ENCODE results near the gene EGFL7. TPM values are rescaled to one million over a fixed set of nuclear protein-coding genes. Genes with fewer than 3 reads are reported as not detected.

Gene EGFL7
- polyA plus RNA-seq, 1 of the 3 experiments (the other 2 are of a cell fraction) = 43.0 TPM

DNA sequence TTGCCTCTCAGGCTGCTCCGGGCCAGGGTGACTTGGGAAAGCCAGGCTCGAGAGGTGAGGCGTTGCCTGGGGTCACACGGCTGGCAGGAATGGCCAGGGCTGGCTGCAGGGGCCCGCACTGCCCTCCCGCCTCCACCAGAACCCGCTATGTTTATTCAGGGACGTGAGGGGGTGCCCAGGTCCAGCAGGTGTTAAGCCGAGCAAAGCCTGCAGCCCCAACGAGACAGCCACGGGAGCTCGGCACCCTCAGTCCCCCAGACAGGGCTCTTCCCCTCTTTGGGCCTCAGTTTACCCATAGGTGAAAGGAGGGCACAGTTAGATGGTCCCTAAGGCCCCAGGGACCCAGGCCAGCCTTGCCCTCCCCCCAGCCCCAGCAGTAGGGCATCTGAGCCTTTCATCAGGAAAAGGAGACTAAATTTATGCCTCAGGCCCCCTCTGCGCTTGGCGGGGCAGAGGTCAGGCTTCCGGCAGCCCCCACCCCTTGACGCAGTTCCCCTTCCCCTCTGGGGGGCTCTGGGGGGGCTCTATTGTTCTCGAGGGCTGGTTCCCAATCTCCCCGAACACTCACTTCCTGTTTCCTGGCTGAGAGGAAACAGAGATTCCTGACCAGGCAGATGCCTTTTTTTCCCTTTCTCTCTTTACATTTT is 7.1 kb upstream of the EGFL7 start:
- H3K36me3 ChIP-seq (replicated peaks in 1 of 2; ENCODE audit: control insufficient read depth in 1 of 2, insufficient read depth in 2 of 2, low read length in 1 of 2) = no peaks in the 10 kb centered on the region
- peak overlapping the region in 1 of 2 experiments; percentile 60; a peak in 2 of 4 replicates for H3K27ac ChIP-seq (ENCODE audit: low read depth in 2 of 2, low read length in 1 of 2)
- H3K9ac ChIP-seq = no peak overlapping the region
- H2AFZ ChIP-seq (ENCODE audit: low read depth) = peak overlapping the region; percentile 96
- no peak for DNase-seq
- H3K4me1 ChIP-seq (ENCODE audit: control insufficient read depth in 1 of 2, insufficient read depth in 2 of 2, low read depth in 1 of 2, low read length in 1 of 2) = peaks cover 5 to 11% of the 10 kb centered on the region in 2 experiments; a peak in 2 of 4 replicates
- no peaks in the 10 kb centered on the region for H3K9me2 ChIP-seq
- no peaks in the 10 kb centered on the region for H3K9me3 ChIP-seq
- 24% methylated on average over 4 of the region's 18 CpGs for WGBS (ENCODE audit: low lambda C conversion rate)
- TF ChIP-seq GATA2 (CRISPR knock-in tag; IDR thresholded peaks at IDR 0.05) (no peak), JUND (IDR thresholded peaks at IDR 0.05) (no peak), CHD2 (IDR thresholded peaks at IDR 0.05; ENCODE audit: low read length, partially characterized antibody) (no peak), TEAD4 (IDR thresholded peaks at IDR 0.05; ENCODE audit: borderline replicate concordance, insufficient read depth) (no peak)
- CTCF ChIA-PET = interaction anchor here (1.1 to 3.1 kb wide), 5 partner anchors 9 to 171 kb away, joined by 4 to 26 read pairs (median 11); no protein-coding TSS in a partner anchor
- POLR2A ChIA-PET = no interaction called here
- no peaks in the 10 kb centered on the region for H4K20me1 ChIP-seq (ENCODE audit: insufficient read depth)
- H3K79me2 ChIP-seq (ENCODE audit: insufficient read depth) = no peaks in the 10 kb centered on the region
- H3K4me2 ChIP-seq = no peak overlapping the region
- no peaks in the 10 kb centered on the region for H3F3A ChIP-seq (replicated peaks; ENCODE audit: insufficient read depth)
- H3K4me3 ChIP-seq (ENCODE audit: low read depth in 2 of 2, low read length in 1 of 2) = no peak overlapping the region
- H3K27me3 ChIP-seq (ENCODE audit: insufficient read depth) = no peaks in the 10 kb centered on the region

GRCh38 chr9:136656183-136656738 is 6.5 kb upstream of the EGFL7 start:
- H3K27me3 ChIP-seq (ENCODE audit: insufficient read depth) = no peaks in the 10 kb centered on the region
- no peaks in the 10 kb centered on the region for H3F3A ChIP-seq (replicated peaks; ENCODE audit: insufficient read depth)
- 57% methylated on average over 5 of the region's 11 CpGs for WGBS (ENCODE audit: low lambda C conversion rate)
- peaks cover 5 to 11% of the 10 kb centered on the region in 2 experiments; a peak in 2 of 4 replicates for H3K4me1 ChIP-seq (ENCODE audit: control insufficient read depth in 1 of 2, insufficient read depth in 2 of 2, low read depth in 1 of 2, low read length in 1 of 2)
- H4K20me1 ChIP-seq (ENCODE audit: insufficient read depth) = no peaks in the 10 kb centered on the region
- CTCF ChIA-PET = interaction anchor here (1.1 to 3.1 kb wide), 5 partner anchors 9 to 171 kb away, joined by 4 to 26 read pairs (median 11); no protein-coding TSS in a partner anchor
- H3K27ac ChIP-seq (ENCODE audit: low read depth in 2 of 2, low read length in 1 of 2) = peak overlapping the region in 1 of 2 experiments; percentile 60; a peak in 2 of 4 replicates
- no peak for DNase-seq
- no peaks in the 10 kb centered on the region for H3K79me2 ChIP-seq (ENCODE audit: insufficient read depth)
- POLR2A ChIA-PET = no interaction called here
- H3K4me3 ChIP-seq (ENCODE audit: low read depth in 2 of 2, low read length in 1 of 2) = no peak overlapping the region
- H2AFZ ChIP-seq (ENCODE audit: low read depth) = peak overlapping the region; percentile 96
- no peak overlapping the region for H3K9ac ChIP-seq
- TF ChIP-seq FOXM1 (IDR thresholded peaks at IDR 0.05; ENCODE audit: low read depth) (no peak), RAD21 (IDR thresholded peaks at IDR 0.05; ENCODE audit: low read length) (no peak), SIN3A (IDR thresholded peaks at IDR 0.05; ENCODE audit: borderline replicate concordance, low read depth, low read length) (no peak), YY1 (IDR thresholded peaks at IDR 0.05; ENCODE audit: low read depth) (no peak), EP300 (IDR thresholded peaks at IDR 0.05; ENCODE audit: borderline replicate concordance in 1 of 2, low read depth in 1 of 2, low read length in 1 of 2) (no peak), MXI1 (IDR thresholded peaks at IDR 0.05; ENCODE audit: low read depth, low read length) (no peak), USF1 (IDR thresholded peaks at IDR 0.05; ENCODE audit: borderline replicate concordance, low read depth) (no peak), RFX5 (IDR thresholded peaks at IDR 0.05; ENCODE audit: low read length) (no peak), ELF1 (IDR thresholded peaks at IDR 0.05) (no peak), TAF1 (IDR thresholded peaks at IDR 0.05; ENCODE audit: borderline replicate concordance, low read depth, low read length) (no peak), GABPA (IDR thresholded peaks at IDR 0.05; ENCODE audit: low read depth) (no peak), POLR2AphosphoS5 (IDR thresholded peaks at IDR 0.05; ENCODE audit: low read depth, low read length) (no peak), NFIC (IDR thresholded peaks at IDR 0.05; ENCODE audit: borderline replicate concordance) (no peak), JUND (IDR thresholded peaks at IDR 0.05) (no peak), SMC3 (IDR thresholded peaks at IDR 0.05; ENCODE audit: low read depth, low read length) (no peak), GATA2 (CRISPR knock-in tag; IDR thresholded peaks at IDR 0.05) (no peak), CHD2 (IDR thresholded peaks at IDR 0.05; ENCODE audit: low read length, partially characterized antibody) (no peak)
- TF ChIP-seq, protein P1, sequence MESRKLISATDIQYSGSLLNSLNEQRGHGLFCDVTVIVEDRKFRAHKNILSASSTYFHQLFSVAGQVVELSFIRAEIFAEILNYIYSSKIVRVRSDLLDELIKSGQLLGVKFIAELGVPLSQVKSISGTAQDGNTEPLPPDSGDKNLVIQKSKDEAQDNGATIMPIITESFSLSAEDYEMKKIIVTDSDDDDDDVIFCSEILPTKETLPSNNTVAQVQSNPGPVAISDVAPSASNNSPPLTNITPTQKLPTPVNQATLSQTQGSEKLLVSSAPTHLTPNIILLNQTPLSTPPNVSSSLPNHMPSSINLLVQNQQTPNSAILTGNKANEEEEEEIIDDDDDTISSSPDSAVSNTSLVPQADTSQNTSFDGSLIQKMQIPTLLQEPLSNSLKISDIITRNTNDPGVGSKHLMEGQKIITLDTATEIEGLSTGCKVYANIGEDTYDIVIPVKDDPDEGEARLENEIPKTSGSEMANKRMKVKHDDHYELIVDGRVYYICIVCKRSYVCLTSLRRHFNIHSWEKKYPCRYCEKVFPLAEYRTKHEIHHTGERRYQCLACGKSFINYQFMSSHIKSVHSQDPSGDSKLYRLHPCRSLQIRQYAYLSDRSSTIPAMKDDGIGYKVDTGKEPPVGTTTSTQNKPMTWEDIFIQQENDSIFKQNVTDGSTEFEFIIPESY (IDR thresholded peaks at IDR 0.05; ENCODE audit: borderline replicate concordance, low read depth) = no peak
- TF ChIP-seq, protein P2, sequence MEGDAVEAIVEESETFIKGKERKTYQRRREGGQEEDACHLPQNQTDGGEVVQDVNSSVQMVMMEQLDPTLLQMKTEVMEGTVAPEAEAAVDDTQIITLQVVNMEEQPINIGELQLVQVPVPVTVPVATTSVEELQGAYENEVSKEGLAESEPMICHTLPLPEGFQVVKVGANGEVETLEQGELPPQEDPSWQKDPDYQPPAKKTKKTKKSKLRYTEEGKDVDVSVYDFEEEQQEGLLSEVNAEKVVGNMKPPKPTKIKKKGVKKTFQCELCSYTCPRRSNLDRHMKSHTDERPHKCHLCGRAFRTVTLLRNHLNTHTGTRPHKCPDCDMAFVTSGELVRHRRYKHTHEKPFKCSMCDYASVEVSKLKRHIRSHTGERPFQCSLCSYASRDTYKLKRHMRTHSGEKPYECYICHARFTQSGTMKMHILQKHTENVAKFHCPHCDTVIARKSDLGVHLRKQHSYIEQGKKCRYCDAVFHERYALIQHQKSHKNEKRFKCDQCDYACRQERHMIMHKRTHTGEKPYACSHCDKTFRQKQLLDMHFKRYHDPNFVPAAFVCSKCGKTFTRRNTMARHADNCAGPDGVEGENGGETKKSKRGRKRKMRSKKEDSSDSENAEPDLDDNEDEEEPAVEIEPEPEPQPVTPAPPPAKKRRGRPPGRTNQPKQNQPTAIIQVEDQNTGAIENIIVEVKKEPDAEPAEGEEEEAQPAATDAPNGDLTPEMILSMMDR (IDR thresholded peaks at IDR 0.05) = no peak
- H3K4me2 ChIP-seq = no peak overlapping the region
- H3K36me3 ChIP-seq (replicated peaks in 1 of 2; ENCODE audit: control insufficient read depth in 1 of 2, insufficient read depth in 2 of 2, low read length in 1 of 2) = no peaks in the 10 kb centered on the region
- no peaks in the 10 kb centered on the region for H3K9me2 ChIP-seq
- no peaks in the 10 kb centered on the region for H3K9me3 ChIP-seq

All from SK-N-SH (cell line).